Left ventricle myocardium inferior (tissue), 1 donor: Measurements from ENCODE around the gene GADD45G. TPM values are rescaled to one million over a fixed set of nuclear protein-coding genes. Genes with fewer than 3 reads are reported as not detected.

Experiments used
- DNase-seq: peaks from one replicate; pipeline ENCODE4 v3.0.0-alpha.2; 2020
- H3K27ac ChIP-seq: fragments of 200-600 bp; replicated peaks from 2 replicates; pipeline ENCODE4 v1.8.0; 2021
- H3K27me3 ChIP-seq: fragments of 200-600 bp; 2 replicates; pipeline ENCODE4 v1.8.0; 2021; ENCODE audit warnings: low read depth
- H3K36me3 ChIP-seq: fragments of 200-600 bp; 2 replicates; pipeline ENCODE4 v1.8.0; 2021
- H3K4me1 ChIP-seq: fragments of 200-600 bp; 2 replicates; pipeline ENCODE4 v1.8.0; 2021
- H3K4me3 ChIP-seq: fragments of 200-600 bp; 2 replicates; pipeline ENCODE4 v1.8.0; 2021; ENCODE audit warnings: mild to moderate bottlenecking, moderate library complexity
- H3K9me3 ChIP-seq: fragments of 200-600 bp; replicated peaks from 2 replicates; pipeline ENCODE4 v1.8.0; 2021
- CTCF ChIP-seq: fragments of 200-600 bp; IDR thresholded peaks from 2 replicates; pipeline ENCODE4 v1.8.0; 2021; ENCODE audit warnings: antibody characterized with exemption, mild to moderate bottlenecking, borderline replicate concordance
- intact Hi-C: fragments of 100-400 bp; cut with micrococcal nuclease; formaldehyde crosslinking; loops from one replicate; pipeline ENCODE4 v1.11.0; 2022
- total RNA-seq: library from RNA; stranded (reverse); fragmentation: NEBNext Ultra II Directional; extraction: Animal tissue kit (Norgen Biotek cat#: 25700); gene quantifications from one replicate; pipeline ENCODE4 v1.2.1, GENCODE V29; 2021
- donor health status: DM: no; HTN: yes; CAD: no; lungs with severe emphysema.

The GADD45G gene
- total RNA-seq, 1 donor from 2014 or later, result 44.5 TPM

DNA sequence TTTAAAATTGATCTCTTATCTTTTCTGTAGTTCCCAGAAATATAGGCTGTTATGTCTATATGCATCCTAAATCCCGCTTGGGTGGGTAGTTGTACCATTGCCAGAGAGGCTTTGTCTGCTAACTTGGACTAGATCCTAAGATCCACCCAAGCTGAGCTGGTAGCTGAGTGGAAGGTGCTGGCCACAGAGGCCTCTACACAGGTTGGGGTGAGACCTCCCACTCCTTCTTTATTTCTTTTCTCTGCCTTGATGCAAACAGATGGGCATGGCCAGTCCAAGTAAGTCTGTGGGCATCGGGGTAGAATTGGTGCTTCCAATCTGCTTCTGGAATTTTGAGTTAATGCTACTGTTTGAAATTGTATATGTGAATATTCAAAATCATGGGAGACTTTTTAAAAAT is 14.4 kb upstream of the GADD45G start:
- no peak for DNase-seq
- peaks cover 3% of the 10 kb centered on the region for H3K4me1 ChIP-seq
- TF ChIP-seq CTCF, result no peak
- no peaks in the 10 kb centered on the region for H3K36me3 ChIP-seq
- H3K9me3 ChIP-seq, result no peaks in the 10 kb centered on the region
- peaks cover 52% of the 10 kb centered on the region for H3K27me3 ChIP-seq
- intact Hi-C loops, result loop anchor here (10.0 kb wide), 1 partner anchor 1274 kb away; no protein-coding TSS in a partner anchor
- no peak overlapping the region for H3K27ac ChIP-seq
- no peak overlapping the region for H3K4me3 ChIP-seq

GRCh38 chr9:89591274-89592212 is 13.3 kb upstream of the GADD45G start:
- peaks cover 3% of the 10 kb centered on the region for H3K4me1 ChIP-seq
- peaks cover 45% of the 10 kb centered on the region for H3K27me3 ChIP-seq
- H3K27ac ChIP-seq, result no peak overlapping the region
- no peaks in the 10 kb centered on the region for H3K36me3 ChIP-seq
- no peak overlapping the region for H3K4me3 ChIP-seq
- TF ChIP-seq CTCF, result no peak
- DNase-seq, result no peak
- no peaks in the 10 kb centered on the region for H3K9me3 ChIP-seq
- intact Hi-C loops, result loop anchor here (10.0 kb wide), 1 partner anchor 1273 kb away; no protein-coding TSS in a partner anchor

DNA sequence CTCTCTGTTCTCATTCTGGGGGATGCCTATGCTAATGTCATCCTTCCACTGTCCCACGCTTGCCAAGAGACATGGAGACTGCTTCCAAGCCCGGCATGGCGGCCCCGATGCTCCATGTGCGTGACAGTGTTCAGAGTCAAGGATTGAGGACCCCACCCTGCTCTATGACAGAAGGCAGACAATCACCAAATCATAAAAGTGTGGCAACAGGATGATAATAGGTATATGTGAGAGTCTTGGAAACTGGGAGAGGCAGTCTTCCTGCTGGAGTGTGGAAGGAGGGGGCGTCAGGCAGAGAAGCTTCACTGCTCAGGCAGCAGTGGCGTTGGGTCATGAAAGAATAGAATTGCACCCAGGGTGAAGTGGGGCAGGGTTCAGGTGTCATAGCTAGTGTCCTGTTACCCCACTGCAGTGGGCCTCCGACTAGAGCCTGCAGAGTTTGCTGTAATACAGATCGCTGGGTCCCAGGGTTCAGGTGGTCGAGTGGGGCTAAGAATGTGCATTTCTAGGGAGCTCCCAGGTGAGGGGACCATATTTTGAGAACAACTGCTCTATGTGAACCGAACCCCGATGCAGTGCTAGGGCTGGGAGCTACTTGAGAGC is 12.5 kb upstream of the GADD45G start:
- Histone ChIP-seq H3K4me1 (peaks cover 3% of the 10 kb centered on the region), H3K27ac (no peak overlapping the region), H3K36me3 (no peaks in the 10 kb centered on the region), H3K27me3 (peaks cover 42% of the 10 kb centered on the region), H3K4me3 (no peak overlapping the region), H3K9me3 (no peaks in the 10 kb centered on the region)
- DNase-seq, result no peak
- no peak for TF ChIP-seq CTCF
- intact Hi-C loops, result loop anchor here (10.0 kb wide), 1 partner anchor 1272 kb away; no protein-coding TSS in a partner anchor

- no peak for DNase-seq
- H3K4me1 ChIP-seq, result peaks cover 3% of the 10 kb centered on the region
- no peak overlapping the region for H3K27ac ChIP-seq
- H3K36me3 ChIP-seq, result no peaks in the 10 kb centered on the region
- TF ChIP-seq CTCF, result no peak
- H3K9me3 ChIP-seq, result no peaks in the 10 kb centered on the region
- no peak overlapping the region for H3K4me3 ChIP-seq
- intact Hi-C loops, result loop anchor here (10.0 kb wide), 1 partner anchor 1272 kb away; no protein-coding TSS in a partner anchor
- peaks cover 42% of the 10 kb centered on the region for H3K27me3 ChIP-seq
These were observed 11.7 kb upstream of the GADD45G start for GRCh38 chr9:89592963-89593726.
